Smooth muscle cell (in vitro differentiated cells): ENCODE measurements around the gene SEC24C. TPM values are rescaled to one million over a fixed set of nuclear protein-coding genes. Genes with fewer than 3 reads are reported as not detected.

Experiments
- DNase-seq: peaks from one replicate; lab custom pipeline; 2025; ENCODE audit not compliant: unreplicated experiment; lab: John Stamatoyannopoulos, UW
- H2AFZ ChIP-seq: fragments of 200-600 bp; sonication (generic); 2 replicates; pipeline ENCODE4 v1.6.0; 2016; ENCODE audit warnings: antibody characterized with exemption, low read depth, mild to moderate bottlenecking
- H3F3A ChIP-seq: fragments of 200-600 bp; sonication (generic); 2 replicates; pipeline ENCODE4 v1.6.0; 2017; ENCODE audit warnings: antibody characterized with exemption, low read depth
- H3K27ac ChIP-seq: fragments of 200-600 bp; sonication (generic); 2 replicates; pipeline ENCODE4 v1.5.1; 2016; ENCODE audit warnings: low read depth, mild to moderate bottlenecking
- H3K27me3 ChIP-seq: fragments of 200-600 bp; sonication (generic); 2 replicates; pipeline ENCODE4 v1.6.1; 2016; ENCODE audit warnings: low read depth, mild to moderate bottlenecking
- H3K36me3 ChIP-seq: fragments of 200-600 bp; sonication (generic); 2 replicates; pipeline ENCODE4 v1.5.1; 2016; ENCODE audit warnings: low read depth
- H3K4me1 ChIP-seq: fragments of 200-600 bp; sonication (generic); 2 replicates; pipeline ENCODE4 v1.5.1; 2016; ENCODE audit warnings: low read depth
- H3K4me2 ChIP-seq: fragments of 200-600 bp; sonication (generic); 2 replicates; pipeline ENCODE4 v1.6.0; 2016; ENCODE audit warnings: mild to moderate bottlenecking
- H3K4me3 ChIP-seq: fragments of 200-600 bp; sonication (generic); 2 replicates; pipeline ENCODE4 v1.5.1; 2016; ENCODE audit warnings: mild to moderate bottlenecking
- H3K79me2 ChIP-seq: fragments of 200-600 bp; sonication (generic); 2 replicates; pipeline ENCODE4 v1.6.0; 2016; ENCODE audit warnings: low read depth, mild to moderate bottlenecking
- H3K9ac ChIP-seq: fragments of 200-600 bp; sonication (generic); 2 replicates; pipeline ENCODE4 v1.6.0; 2016; ENCODE audit warnings: low read depth
- H3K9me3 ChIP-seq: fragments of 200-600 bp; sonication (generic); replicated peaks from 2 replicates; pipeline ENCODE4 v1.5.1; 2016; ENCODE audit warnings: low read depth
- H4K20me1 ChIP-seq: fragments of 200-600 bp; sonication (generic); 2 replicates; pipeline ENCODE4 v1.6.0; 2016; ENCODE audit warnings: low read depth
- WGBS: methylation state at CpG from one replicate; pipeline ENCODE4 v1.1.7; 2016; ENCODE audit warnings: low lambda C conversion rate; 5-methylcytosine and 5-hydroxymethylcytosine counted together
- polyA plus RNA-seq: library from polyadenylated mRNA; unstranded; fragments of >200 nt; fragmentation: Nextera tagmentation; extraction: Ambion mirVana; gene quantifications from 2 replicates; pipeline ENCODE4 v1.2.1, GENCODE V29; 2016
- total RNA-seq: library from RNA; depleted of rRNA; stranded (reverse); fragments of >200 nt; gene quantifications from 2 replicates; pipeline ENCODE4 v1.2.3, GENCODE V29; 2014
- TF ChIP-seq, protein P1 (sequence below): fragments of 200-600 bp; sonication (generic); IDR thresholded peaks from 2 replicates; pipeline ENCODE4 v1.5.1; 2017; ENCODE audit warnings: borderline replicate concordance, mild to moderate bottlenecking, antibody characterized with exemption; ENCODE audit not compliant: insufficient read depth, poor library complexity, severe bottlenecking

SEC24C gene
- total and polyA plus RNA-seq, 2 experiments from 2014 or later = 41.5 to 54.7 TPM

DNA sequence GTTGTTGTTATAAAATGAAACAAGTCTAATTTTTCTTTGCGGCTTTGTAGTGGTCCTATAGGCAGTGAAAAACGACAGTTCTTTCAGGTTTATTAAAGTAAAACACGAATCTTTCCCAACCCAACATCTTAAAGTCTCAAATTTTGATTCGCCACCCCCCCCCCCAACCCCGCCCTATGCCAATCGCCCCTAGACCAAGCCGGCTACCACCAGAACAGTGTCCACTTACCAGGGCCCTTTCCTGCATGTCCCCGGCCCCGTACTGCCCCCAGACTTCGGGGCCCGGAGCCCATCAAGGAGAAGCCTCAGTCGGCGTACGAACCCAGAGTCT is 37.3 kb downstream of the SEC24C start:
- 3% methylated on average over 14 of the region's 14 CpGs for WGBS

DNA sequence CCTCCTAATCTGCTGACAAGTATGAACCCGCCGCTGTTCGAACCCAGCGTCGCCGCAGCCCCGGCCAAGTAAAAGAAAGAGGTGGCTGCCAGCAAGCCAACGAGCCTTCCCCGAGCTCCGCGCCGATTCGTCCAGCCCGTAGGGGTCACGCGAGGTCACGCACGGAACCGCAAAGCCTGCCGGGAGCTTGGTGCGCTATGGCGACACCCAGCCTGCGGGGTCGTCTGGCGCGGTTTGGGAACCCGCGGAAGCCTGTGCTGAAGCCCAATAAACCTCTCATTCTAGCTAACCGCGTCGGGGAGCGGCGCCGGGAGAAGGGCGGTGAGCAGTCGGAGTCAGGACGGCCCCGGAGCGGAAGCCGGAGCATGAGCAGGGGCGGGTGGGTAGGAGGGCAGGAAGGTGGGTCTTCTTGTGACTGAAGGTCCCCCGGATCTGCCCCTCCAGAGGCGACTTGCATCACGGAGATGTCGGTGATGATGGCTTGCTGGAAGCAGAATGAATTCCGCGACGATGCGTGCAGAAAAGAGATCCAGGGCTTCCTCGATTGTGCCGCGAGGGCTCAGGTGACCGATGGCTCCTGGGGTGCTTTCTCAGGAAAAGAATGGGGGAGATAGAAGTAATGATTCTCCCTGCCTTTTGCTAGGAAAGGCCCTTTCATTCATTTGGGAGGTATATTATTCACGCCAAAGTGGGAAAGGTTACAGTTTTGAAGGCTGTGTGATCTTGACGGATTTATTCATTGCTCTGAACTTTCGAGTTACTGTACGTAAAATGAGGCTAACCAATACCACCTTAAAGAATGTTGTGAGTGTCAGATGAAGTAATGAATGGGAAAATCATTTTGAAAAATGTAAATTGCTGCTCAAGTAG is 37.9 kb downstream of the SEC24C start, which contains the start of gene CHCHD1:
TSS of gene CHCHD1 (plus strand) at position 170 of the 870 bp plus-strand sequence. CDS start at position 198, 28 bp downstream.
- Histone ChIP-seq H3F3A (peaks cover 23% of the 10 kb centered on the region), H2AFZ (peak within 1 kb of the TSS; percentile 97), H3K9ac (peak within 1 kb of the TSS; percentile 89), H3K79me2 (peaks cover 81% of the 10 kb centered on the region), H3K27me3 (no peaks in the 10 kb centered on the region), H3K9me3 (no peaks in the 10 kb centered on the region), H3K27ac (peak within 1 kb of the TSS; percentile 68), H3K4me2 (peak within 1 kb of the TSS; percentile 94), H3K4me1 (peaks cover 22% of the 10 kb centered on the region), H4K20me1 (peaks cover 33% of the 10 kb centered on the region), H3K4me3 (peak within 1 kb of the TSS; percentile 95), H3K36me3 (no peaks in the 10 kb centered on the region)
- peak; percentile 67 for DNase-seq
- WGBS = 1% methylated on average over 57 of the region's 57 CpGs
- TF ChIP-seq, protein P1, sequence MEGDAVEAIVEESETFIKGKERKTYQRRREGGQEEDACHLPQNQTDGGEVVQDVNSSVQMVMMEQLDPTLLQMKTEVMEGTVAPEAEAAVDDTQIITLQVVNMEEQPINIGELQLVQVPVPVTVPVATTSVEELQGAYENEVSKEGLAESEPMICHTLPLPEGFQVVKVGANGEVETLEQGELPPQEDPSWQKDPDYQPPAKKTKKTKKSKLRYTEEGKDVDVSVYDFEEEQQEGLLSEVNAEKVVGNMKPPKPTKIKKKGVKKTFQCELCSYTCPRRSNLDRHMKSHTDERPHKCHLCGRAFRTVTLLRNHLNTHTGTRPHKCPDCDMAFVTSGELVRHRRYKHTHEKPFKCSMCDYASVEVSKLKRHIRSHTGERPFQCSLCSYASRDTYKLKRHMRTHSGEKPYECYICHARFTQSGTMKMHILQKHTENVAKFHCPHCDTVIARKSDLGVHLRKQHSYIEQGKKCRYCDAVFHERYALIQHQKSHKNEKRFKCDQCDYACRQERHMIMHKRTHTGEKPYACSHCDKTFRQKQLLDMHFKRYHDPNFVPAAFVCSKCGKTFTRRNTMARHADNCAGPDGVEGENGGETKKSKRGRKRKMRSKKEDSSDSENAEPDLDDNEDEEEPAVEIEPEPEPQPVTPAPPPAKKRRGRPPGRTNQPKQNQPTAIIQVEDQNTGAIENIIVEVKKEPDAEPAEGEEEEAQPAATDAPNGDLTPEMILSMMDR = no peak

More for the DNA sequence above, 37.3 kb downstream of the SEC24C start:
- Histone ChIP-seq H3K79me2 (peaks cover 81% of the 10 kb centered on the region), H3K27ac (peak overlapping the region; percentile 68), H3K4me2 (peak overlapping the region; percentile 94), H3K27me3 (no peaks in the 10 kb centered on the region), H3K4me3 (peak overlapping the region; percentile 95), H3K4me1 (peaks cover 19% of the 10 kb centered on the region), H3K9me3 (no peaks in the 10 kb centered on the region), H4K20me1 (peaks cover 33% of the 10 kb centered on the region), H2AFZ (peak overlapping the region; percentile 97), H3F3A (peaks cover 23% of the 10 kb centered on the region), H3K9ac (peak overlapping the region; percentile 89), H3K36me3 (no peaks in the 10 kb centered on the region)
- TF ChIP-seq, protein P1 = no peak
- no peak for DNase-seq

DNA sequence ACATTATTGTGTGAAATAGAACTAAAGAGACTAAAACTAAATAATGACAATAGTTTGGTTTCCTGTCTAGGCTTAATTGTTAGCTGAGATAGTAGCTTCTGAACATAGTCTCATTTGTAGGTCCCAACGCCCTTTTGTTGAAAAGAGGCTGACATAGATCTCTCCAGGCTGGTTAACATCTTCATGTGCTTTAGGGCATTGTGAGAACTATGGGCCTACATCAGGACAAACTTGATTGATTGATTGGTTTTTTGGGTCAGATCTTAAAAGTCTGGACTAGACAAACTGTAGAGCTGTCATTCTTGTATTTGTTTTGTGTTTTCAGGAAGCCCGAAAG is 38.5 kb downstream of the SEC24C start:
- Histone ChIP-seq H3K4me3 (peak overlapping the region; percentile 95), H3K27ac (peak overlapping the region; percentile 68), H3K4me2 (peak overlapping the region; percentile 94), H4K20me1 (peaks cover 33% of the 10 kb centered on the region), H3K36me3 (no peaks in the 10 kb centered on the region), H3K9ac (peak overlapping the region; percentile 89), H3F3A (peaks cover 23% of the 10 kb centered on the region), H3K9me3 (no peaks in the 10 kb centered on the region), H3K79me2 (peaks cover 81% of the 10 kb centered on the region), H3K27me3 (no peaks in the 10 kb centered on the region), H3K4me1 (peaks cover 22% of the 10 kb centered on the region), H2AFZ (no peak overlapping the region)
- DNase-seq = no peak
- 68% methylated on average over 2 of the region's 2 CpGs for WGBS
- TF ChIP-seq, protein P1 = no peak
